ENCODE measurements around the gene ARAP3. TPM values are rescaled to one million over a fixed set of nuclear protein-coding genes. Genes with fewer than 3 reads are reported as not detected.

Gene ARAP3
- total and polyA plus RNA-seq, 9 of the 15 experiments (the other 6 are each of a cell fraction or from before 2014, with no cell fraction given), result 0.83 to 25.7 (median 6.4) TPM

DNA sequence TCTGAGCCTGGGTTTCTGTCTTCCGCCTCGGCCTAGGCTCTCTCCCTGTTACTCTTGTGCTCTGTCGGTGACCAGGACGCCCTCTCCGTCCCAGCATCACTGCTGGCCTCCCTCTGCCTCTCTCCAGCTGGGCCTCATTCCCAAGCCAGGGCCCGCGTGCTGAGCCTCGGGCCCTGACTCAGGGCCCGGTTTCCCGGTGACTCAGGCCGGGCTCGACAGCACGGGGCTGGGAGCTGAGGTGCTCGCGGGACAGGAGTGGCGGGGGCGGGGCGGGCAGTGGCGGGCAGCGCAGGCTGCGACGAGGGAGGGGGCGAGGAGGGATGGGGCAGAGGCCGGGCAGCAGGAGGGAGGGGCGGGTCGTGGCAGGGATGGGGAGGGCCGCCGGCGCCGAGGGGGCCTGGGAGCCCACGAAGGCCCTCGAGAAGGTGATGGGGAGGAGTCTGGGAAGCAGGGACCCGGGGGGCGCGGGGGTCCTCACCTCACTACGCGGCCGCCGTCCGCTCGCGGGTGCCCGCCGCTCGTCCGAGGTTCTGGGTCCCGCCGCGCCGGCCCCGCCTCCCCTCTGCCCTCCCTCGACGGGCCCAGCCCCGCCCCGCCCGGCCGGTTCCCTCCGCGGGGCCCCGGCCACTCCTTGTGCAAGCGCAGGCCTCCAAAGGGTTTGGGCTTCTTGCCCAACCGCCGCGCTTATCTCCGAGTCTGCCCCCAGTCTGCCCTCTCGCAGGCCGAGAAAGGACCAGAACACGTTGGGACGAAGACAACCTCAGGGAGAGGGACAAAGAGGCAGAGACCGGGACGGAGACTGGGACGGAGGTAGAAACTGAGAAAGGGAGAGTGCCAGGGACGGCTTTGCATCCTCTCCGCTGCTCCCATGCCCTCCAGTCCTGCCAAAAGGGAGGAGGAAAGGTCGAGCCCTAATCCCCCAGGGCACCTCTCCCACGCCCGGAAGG lies at the start of gene ARAP3 (continued):
- TF ChIP-seq, protein P1, sequence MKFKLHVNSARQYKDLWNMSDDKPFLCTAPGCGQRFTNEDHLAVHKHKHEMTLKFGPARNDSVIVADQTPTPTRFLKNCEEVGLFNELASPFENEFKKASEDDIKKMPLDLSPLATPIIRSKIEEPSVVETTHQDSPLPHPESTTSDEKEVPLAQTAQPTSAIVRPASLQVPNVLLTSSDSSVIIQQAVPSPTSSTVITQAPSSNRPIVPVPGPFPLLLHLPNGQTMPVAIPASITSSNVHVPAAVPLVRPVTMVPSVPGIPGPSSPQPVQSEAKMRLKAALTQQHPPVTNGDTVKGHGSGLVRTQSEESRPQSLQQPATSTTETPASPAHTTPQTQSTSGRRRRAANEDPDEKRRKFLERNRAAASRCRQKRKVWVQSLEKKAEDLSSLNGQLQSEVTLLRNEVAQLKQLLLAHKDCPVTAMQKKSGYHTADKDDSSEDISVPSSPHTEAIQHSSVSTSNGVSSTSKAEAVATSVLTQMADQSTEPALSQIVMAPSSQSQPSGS (CRISPR knock-in tag; IDR thresholded peaks at IDR 0.05), result no peak
- TF ChIP-seq PPARD (CRISPR knock-in tag; IDR thresholded peaks at IDR 0.05) (no peak), MAFK (IDR thresholded peaks at IDR 0.05; ENCODE audit: low read length) (no peak)

DNA sequence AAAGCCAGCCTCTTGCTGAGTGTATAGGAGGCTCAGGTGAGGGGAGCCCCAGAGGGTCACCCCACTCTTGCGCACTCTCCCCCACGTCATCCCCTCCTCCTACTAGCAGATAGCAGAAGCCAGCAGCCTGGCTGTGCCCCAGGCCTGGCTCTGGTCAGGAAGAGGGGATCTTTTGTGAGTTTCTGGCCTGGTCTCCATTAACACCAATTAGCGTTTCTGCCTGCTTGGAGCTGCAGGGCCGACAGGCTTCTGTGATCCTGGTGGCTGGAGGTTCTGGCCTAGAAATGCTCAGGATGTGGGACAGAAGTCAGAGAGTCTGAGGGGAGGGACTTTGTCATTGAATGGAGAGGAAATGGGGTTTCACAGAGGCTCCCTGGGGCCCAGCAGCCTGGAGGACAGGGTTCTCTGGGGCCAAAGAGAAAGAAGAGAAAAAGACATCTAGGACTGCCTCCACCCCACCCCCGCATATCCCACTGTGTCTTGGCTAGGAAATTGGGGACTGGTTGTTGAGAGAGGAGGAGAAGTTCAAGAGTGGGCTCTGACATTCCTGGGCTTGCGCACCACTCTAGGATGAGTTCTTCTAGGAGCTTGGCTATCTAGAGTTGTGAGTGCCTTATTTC lies 47.5 kb upstream of the ARAP3 start:
- peaks cover 10% of the 10 kb centered on the region for H4K20me1 ChIP-seq (replicated peaks; ENCODE audit: control insufficient read depth, insufficient read depth, low read length)
- H3K9me3 ChIP-seq (replicated peaks; ENCODE audit: control insufficient read depth, insufficient read depth, low read depth, low read length), result no peaks in the 10 kb centered on the region
- H2AFZ ChIP-seq (ENCODE audit: low read depth, low read length), result no peak overlapping the region
- H3K27me3 ChIP-seq (ENCODE audit: control insufficient read depth in 2 of 2, insufficient read depth in 2 of 2, low read length in 2 of 2), result peaks cover 0 to 7% of the 10 kb centered on the region in 2 experiments; a peak in 1 of 5 replicates
- intact Hi-C loops (cut with micrococcal nuclease) (no loop called here), in situ Hi-C loops (cut with MboI) (no loop called here)
- H3K4me1 ChIP-seq (replicated peaks in 1 of 2; ENCODE audit: control insufficient read depth in 2 of 2, insufficient read depth in 2 of 2, low read length in 2 of 2), result no peaks in the 10 kb centered on the region
- CTCF ChIA-PET (ENCODE audit: low intra/inter-chr PET ratio), result no interaction called here
- H3K9ac ChIP-seq (ENCODE audit: insufficient read depth in 1 of 2, low read depth in 2 of 2, low read length in 2 of 2), result peak overlapping the region in 1 of 2 experiments; percentile 62; a peak in 1 of 4 replicates
- no peak for DNase-seq (ENCODE audit: extremely low read depth in 1 of 4, low spot score in 3 of 4)
- WGBS (ENCODE audit: insufficient coverage, low coverage, missing lambda C conversion rate), result 12% methylated on average over 6 of the region's 6 CpGs
- FAIRE-seq, result no peak
- H3K4me2 ChIP-seq (ENCODE audit: insufficient read depth, low read length), result no peak overlapping the region
- no peak overlapping the region for H3K4me3 ChIP-seq
- BruUV-seq (replicated peaks), result no TSS peak
- no peak for ATAC-seq
- no peaks in the 10 kb centered on the region for H3K36me3 ChIP-seq (ENCODE audit: control insufficient read depth, insufficient read depth, low read length)
- no peaks in the 10 kb centered on the region for H3K79me2 ChIP-seq (ENCODE audit: control insufficient read depth, insufficient read depth, low read length)
- H3K9me1 ChIP-seq (ENCODE audit: control insufficient read depth, insufficient read depth, low read length), result no peaks in the 10 kb centered on the region
- POLR2A ChIA-PET, result interaction anchor here (0.7 kb wide), 1 partner anchor 17 kb away, joined by 3 read pairs; no protein-coding TSS in a partner anchor
- no peak overlapping the region for H3K27ac ChIP-seq (ENCODE audit: extremely low read depth, low read depth, low read length)
- TF ChIP-seq RBM15 (IDR thresholded peaks at IDR 0.05; ENCODE audit: insufficient read depth, low read length) (no peak), WHSC1 (IDR thresholded peaks at IDR 0.05; ENCODE audit: low read length) (no peak), TRIM24 (IDR thresholded peaks at IDR 0.05) (no peak), POLR2G (IDR thresholded peaks at IDR 0.05; ENCODE audit: low read depth, low read length) (no peak), CEBPG (CRISPR knock-in tag; IDR thresholded peaks at IDR 0.05) (no peak), CEBPG (tag; conservative IDR thresholded peaks at IDR 0.05 in 1 of 2, IDR thresholded peaks at IDR 0.05 in 1 of 2) (no peak)
- TF ChIP-seq, protein P2, sequence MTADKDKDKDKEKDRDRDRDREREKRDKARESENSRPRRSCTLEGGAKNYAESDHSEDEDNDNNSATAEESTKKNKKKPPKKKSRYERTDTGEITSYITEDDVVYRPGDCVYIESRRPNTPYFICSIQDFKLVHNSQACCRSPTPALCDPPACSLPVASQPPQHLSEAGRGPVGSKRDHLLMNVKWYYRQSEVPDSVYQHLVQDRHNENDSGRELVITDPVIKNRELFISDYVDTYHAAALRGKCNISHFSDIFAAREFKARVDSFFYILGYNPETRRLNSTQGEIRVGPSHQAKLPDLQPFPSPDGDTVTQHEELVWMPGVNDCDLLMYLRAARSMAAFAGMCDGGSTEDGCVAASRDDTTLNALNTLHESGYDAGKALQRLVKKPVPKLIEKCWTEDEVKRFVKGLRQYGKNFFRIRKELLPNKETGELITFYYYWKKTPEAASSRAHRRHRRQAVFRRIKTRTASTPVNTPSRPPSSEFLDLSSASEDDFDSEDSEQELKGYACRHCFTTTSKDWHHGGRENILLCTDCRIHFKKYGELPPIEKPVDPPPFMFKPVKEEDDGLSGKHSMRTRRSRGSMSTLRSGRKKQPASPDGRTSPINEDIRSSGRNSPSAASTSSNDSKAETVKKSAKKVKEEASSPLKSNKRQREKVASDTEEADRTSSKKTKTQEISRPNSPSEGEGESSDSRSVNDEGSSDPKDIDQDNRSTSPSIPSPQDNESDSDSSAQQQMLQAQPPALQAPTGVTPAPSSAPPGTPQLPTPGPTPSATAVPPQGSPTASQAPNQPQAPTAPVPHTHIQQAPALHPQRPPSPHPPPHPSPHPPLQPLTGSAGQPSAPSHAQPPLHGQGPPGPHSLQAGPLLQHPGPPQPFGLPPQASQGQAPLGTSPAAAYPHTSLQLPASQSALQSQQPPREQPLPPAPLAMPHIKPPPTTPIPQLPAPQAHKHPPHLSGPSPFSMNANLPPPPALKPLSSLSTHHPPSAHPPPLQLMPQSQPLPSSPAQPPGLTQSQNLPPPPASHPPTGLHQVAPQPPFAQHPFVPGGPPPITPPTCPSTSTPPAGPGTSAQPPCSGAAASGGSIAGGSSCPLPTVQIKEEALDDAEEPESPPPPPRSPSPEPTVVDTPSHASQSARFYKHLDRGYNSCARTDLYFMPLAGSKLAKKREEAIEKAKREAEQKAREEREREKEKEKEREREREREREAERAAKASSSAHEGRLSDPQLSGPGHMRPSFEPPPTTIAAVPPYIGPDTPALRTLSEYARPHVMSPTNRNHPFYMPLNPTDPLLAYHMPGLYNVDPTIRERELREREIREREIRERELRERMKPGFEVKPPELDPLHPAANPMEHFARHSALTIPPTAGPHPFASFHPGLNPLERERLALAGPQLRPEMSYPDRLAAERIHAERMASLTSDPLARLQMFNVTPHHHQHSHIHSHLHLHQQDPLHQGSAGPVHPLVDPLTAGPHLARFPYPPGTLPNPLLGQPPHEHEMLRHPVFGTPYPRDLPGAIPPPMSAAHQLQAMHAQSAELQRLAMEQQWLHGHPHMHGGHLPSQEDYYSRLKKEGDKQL (CRISPR knock-in tag; IDR thresholded peaks at IDR 0.05; ENCODE audit: borderline replicate concordance), result no peak
- TF ChIP-seq, protein P3, sequence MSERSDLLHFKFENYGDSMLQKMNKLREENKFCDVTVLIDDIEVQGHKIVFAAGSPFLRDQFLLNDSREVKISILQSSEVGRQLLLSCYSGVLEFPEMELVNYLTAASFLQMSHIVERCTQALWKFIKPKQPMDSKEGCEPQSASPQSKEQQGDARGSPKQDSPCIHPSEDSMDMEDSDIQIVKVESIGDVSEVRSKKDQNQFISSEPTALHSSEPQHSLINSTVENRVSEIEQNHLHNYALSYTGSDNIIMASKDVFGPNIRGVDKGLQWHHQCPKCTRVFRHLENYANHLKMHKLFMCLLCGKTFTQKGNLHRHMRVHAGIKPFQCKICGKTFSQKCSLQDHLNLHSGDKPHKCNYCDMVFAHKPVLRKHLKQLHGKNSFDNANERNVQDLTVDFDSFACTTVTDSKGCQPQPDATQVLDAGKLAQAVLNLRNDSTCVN (CRISPR knock-in tag; IDR thresholded peaks at IDR 0.05), result no peak

Data from K562 (cell line).